Body of pancreas (tissue), 4 donors: ENCODE data around the gene SLC16A5. TPM values are rescaled to one million over a fixed set of nuclear protein-coding genes. Genes with fewer than 3 reads are reported as not detected.

Experiments used
- ATAC-seq: fragments of 150-250 bp; one replicate; pipeline ENCODE4 v1.9.1; 2016
- DNase-seq, 4 donors: peaks; one replicate each; pipeline ENCODE4 v3.0.0-alpha.2; 2019
- H3K27ac ChIP-seq, 4 donors: fragments of 200-600 bp; sonication (generic); 1 replicate in 3 of 4; 2 replicates in 1 of 4; pipeline versions ENCODE4 v1.5.1 to v1.6.1; 2016 to 2019; ENCODE audit warnings: mild to moderate bottlenecking in 1 of 4, mixed read lengths in 1 of 4, moderate library complexity in 1 of 4
- H3K27me3 ChIP-seq, 2 donors: fragments of 200-600 bp; sonication (generic); one replicate each; pipeline ENCODE4 v1.6.0; 2016; ENCODE audit warnings: mild to moderate bottlenecking in 1 of 2
- H3K36me3 ChIP-seq, 2 donors: fragments of 200-600 bp; sonication (generic); replicated peaks in 1 of 2; 2 replicates each; pipeline ENCODE4 v1.5.1; 2016; ENCODE audit warnings: low read depth in 2 of 2; ENCODE audit not compliant: insufficient read depth in 1 of 2
- H3K4me1 ChIP-seq: fragments of 200-600 bp; sonication (generic); one replicate; pipeline ENCODE4 v1.6.0; 2016
- H3K4me3 ChIP-seq, 2 donors: fragments of 200-600 bp; sonication (generic); 1 replicate in 1 of 2; 2 replicates in 1 of 2; pipeline ENCODE4 v1.5.1; 2016 to 2019
- H3K9me3 ChIP-seq, 3 donors: fragments of 200-600 bp; sonication (generic); 1 replicate in 2 of 3; 2 replicates in 1 of 3; pipeline ENCODE4 v1.5.1; 2016
- POLR2A ChIP-seq, 3 donors: fragments of 450-650 bp; IDR thresholded peaks; one replicate each; pipeline ENCODE4 v1.6.1; 2016; ENCODE audit warnings: antibody characterized with exemption in 3 of 3, mild to moderate bottlenecking in 2 of 3
- WGBS, 2 donors: methylation state at CpG; one replicate each; pipeline ENCODE4 v1.1.5; 2017; 5-methylcytosine and 5-hydroxymethylcytosine counted together
- intact Hi-C: fragments of 100-400 bp; cut with DNase I; formaldehyde crosslinking; loops from one replicate; pipeline ENCODE4 v1.15.1; 2023
- total RNA-seq, 2 donors: library from RNA; depleted of rRNA; stranded (reverse); fragments of >200 nt; gene quantifications; one replicate each; pipeline ENCODE4 v1.1.0, GENCODE V29; 2016
- TF ChIP-seq, protein P1 (sequence below), 7 experiments: fragments of 450-650 bp in 4 of 7; fragments of 200-600 bp in 3 of 7; sonication (generic) in 3 of 7; IDR thresholded peaks; one replicate each; pipeline ENCODE4 v1.5.1; 2016 to 2019; ENCODE audit warnings: antibody characterized with exemption in 7 of 7

The SLC16A5 gene
- total RNA-seq, 2 donors from 2014 or later: 2.1 to 14.8 TPM

DNA sequence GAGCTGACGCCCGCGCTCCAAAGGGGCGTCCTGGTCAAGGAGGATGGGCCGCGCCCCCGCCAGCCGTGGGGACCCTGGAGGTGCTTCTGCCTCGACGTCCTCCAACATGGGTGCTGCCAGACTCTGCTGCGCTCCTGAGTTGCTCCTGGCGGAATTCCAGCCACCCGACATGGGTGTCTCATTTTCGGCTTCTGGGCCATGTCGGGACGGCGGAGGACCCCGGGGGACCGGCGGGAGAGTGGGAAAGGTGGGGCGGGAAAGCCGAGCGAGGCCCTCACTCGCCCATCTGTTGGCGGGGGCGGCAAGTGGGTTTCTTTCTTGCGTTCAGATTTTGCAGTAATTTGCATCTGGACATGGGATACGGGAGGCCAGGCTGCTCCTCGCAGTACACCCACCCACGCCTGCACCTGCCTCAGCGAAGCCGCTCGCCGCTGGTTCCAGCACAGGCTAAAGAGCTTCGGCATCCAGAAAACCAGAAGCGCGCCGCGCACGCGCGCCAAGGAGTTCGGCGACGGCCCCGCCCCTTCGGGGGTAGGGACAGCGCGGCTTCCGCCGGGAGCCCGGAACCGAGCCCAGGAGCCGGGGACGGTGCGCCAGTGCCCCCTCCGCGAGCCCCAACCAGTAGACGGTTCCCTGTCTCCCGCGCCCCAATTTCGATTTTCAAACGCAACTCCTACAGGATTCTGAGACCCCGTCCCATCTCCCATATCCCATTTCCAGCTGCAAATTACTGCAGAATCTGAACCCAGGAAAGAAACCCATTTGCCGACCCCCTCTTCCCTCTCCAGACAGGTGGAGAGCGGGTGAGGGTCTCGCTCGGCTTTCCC is 21.9 kb downstream of the SLC16A5 start, which contains the start of gene ARMC7:
Gene ARMC7, plus strand, starts transcription at position 563 of the 827 bp plus-strand sequence. CDS start 320 bp downstream, outside the sequence.
- no peaks in the 10 kb centered on the region for H3K36me3 ChIP-seq
- H3K4me3 ChIP-seq: peak within 1 kb of the TSS; percentile 41 to 88
- TF ChIP-seq, protein P1, sequence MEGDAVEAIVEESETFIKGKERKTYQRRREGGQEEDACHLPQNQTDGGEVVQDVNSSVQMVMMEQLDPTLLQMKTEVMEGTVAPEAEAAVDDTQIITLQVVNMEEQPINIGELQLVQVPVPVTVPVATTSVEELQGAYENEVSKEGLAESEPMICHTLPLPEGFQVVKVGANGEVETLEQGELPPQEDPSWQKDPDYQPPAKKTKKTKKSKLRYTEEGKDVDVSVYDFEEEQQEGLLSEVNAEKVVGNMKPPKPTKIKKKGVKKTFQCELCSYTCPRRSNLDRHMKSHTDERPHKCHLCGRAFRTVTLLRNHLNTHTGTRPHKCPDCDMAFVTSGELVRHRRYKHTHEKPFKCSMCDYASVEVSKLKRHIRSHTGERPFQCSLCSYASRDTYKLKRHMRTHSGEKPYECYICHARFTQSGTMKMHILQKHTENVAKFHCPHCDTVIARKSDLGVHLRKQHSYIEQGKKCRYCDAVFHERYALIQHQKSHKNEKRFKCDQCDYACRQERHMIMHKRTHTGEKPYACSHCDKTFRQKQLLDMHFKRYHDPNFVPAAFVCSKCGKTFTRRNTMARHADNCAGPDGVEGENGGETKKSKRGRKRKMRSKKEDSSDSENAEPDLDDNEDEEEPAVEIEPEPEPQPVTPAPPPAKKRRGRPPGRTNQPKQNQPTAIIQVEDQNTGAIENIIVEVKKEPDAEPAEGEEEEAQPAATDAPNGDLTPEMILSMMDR (IDR thresholded peaks at IDR 0.05): no peak
- peak; percentile 47 to 80 (median 78) for TF ChIP-seq POLR2A (IDR thresholded peaks at IDR 0.05)
- ATAC-seq: peak; percentile 82
- H3K4me1 ChIP-seq: peaks cover 41% of the 10 kb centered on the region
- peak; percentile 92 to 93 (median 92) for DNase-seq
- H3K9me3 ChIP-seq: no peaks in the 10 kb centered on the region
- 0 to 1% methylated on average over 16 to 56 of the region's 68 CpGs for WGBS, 2 donors
- no peaks in the 10 kb centered on the region for H3K27me3 ChIP-seq
- intact Hi-C loops: loop anchor here (10.0 kb wide), 1 partner anchor 95 kb away; the partner anchor contains the start of gene NUP85
- peak within 1 kb of the TSS in 3 of 4 donors; percentile 63 to 66 (median 65) for H3K27ac ChIP-seq

DNA sequence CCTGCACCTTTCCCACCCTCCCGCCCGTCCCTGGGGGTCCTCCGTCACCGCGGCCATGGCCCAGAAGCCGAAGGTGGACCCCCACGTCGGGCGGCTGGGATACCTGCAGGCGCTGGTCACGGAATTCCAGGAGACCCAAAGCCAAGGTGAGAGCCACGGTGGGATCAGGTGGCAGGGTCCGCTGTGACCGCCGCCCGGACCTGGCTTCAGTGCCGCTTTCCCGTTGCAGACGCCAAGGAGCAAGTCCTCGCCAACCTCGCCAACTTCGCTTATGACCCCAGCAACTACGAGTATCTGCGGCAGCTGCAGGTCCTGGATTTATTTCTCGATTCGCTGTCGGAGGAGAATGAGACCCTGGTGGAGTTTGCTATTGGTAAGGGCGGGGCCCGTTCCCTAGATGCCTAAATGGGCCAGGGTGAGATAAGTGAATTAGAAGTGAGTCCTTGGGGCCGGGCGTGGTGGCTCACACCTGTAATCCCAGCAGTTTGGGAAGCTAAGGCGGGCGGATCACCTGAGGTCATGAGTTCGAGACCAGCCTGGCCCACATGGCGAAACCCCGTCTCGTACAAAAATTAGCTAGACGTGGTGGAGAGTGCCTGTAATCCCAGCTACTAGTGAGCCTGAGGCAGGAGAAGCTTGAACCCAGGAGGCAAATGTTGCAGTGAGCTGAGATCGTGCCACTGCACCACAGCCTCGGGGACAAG is 22.6 kb downstream of the SLC16A5 start:
- Histone ChIP-seq H3K36me3 (no peaks in the 10 kb centered on the region), H3K9me3 (no peaks in the 10 kb centered on the region), H3K4me3 (peak overlapping the region; percentile 41 to 88), H3K27me3 (no peaks in the 10 kb centered on the region), H3K4me1 (peaks cover 40% of the 10 kb centered on the region), H3K27ac (peak overlapping the region in 3 of 4 donors; percentile 63 to 66 (median 65))
- ATAC-seq (peak; percentile 4), DNase-seq (peak in 3 of 4 donors; percentile 33 to 50 (median 42))
- 13 to 20% methylated on average over 19 to 40 of the region's 40 CpGs for WGBS, 2 donors
- TF ChIP-seq, protein P1 (IDR thresholded peaks at IDR 0.05): no peak
- TF ChIP-seq POLR2A (IDR thresholded peaks at IDR 0.05): no peak
- intact Hi-C loops: loop anchor here (10.0 kb wide), 1 partner anchor 94 kb away; the partner anchor contains the start of gene NUP85

DNA sequence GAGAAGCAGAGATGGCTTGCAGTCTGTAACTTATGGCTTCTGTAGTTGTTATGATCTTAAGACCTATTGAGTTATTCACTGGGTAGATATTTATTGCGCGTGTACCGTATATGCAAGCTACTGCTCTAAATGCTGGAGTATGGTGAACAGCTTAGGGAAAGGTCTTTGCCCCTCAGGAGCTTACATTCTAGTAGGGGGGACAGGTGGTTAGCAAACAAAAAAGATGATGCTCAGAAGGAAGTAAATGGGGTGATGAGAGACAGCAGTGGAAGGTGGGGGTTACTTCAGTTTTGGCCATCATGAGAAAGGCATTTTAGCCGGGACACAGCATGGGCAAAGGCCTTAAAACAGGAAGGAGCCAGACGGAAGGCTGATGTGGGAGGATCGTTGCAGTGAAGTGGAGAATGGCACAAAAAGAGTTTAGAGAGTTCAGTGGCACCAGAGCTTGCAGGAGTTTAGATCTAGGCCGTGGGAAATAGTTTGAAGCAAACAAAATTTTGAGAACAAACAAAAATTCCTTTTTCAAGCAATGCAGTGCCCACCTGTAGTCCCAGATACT is 24.1 kb downstream of the SLC16A5 start:
- peaks cover 32% of the 10 kb centered on the region for H3K4me1 ChIP-seq
- H3K27ac ChIP-seq: no peak overlapping the region
- ATAC-seq (no peak), DNase-seq (no peak)
- H3K4me3 ChIP-seq: no peak overlapping the region
- no peaks in the 10 kb centered on the region for H3K9me3 ChIP-seq
- H3K27me3 ChIP-seq: no peaks in the 10 kb centered on the region
- H3K36me3 ChIP-seq: no peaks in the 10 kb centered on the region
- WGBS, 2 donors: 78 to 90% methylated on average over 7 of the region's 7 CpGs
- intact Hi-C loops: loop anchor here (10.0 kb wide), 1 partner anchor 93 kb away; the partner anchor contains the start of gene NUP85
- TF ChIP-seq, protein P1 (IDR thresholded peaks at IDR 0.05): no peak
- TF ChIP-seq POLR2A (IDR thresholded peaks at IDR 0.05): no peak

DNA sequence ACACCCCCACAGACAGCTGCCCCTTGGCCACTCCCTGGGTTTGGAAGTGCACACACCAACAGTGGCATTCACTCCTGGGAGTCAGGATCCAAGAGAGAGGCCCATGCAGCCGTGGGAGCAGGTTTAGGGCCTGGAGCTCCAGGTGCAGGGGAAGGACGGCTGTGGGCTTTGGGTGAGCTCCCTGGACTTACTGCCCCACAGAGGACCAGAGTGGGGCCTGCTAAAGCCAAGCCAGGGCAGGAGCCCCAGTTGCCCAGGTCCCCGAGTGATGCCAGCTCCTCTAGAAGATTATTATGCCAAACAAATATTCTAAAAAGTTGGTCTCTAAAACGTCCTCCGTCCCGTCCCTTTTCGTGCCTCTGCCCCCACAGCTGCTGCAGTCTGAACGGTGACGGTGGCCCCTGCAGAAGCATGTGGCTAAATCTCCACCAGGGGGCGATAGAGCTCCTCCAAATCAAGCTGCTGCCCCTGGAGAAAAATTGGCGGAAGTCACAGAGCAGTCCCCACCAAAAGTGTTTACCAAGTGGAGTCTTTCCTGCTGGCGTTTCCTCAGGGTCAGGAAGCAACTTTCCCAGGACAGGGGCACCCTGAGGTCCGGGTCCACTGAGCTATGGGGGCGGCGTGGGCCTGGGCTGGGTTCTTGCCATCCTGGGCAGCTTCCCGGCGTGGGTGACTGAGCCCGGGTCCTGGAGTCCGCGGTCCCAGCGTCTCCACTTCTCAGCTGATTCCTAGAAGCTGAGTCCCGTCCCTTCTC is 26.2 kb downstream of the SLC16A5 start:
- Histone ChIP-seq H3K4me3 (no peak overlapping the region), H3K36me3 (no peaks in the 10 kb centered on the region), H3K9me3 (no peaks in the 10 kb centered on the region), H3K27ac (peak overlapping the region; percentile 41 to 83 (median 68)), H3K4me1 (peaks cover 30% of the 10 kb centered on the region), H3K27me3 (no peaks in the 10 kb centered on the region)
- intact Hi-C loops: loop anchor here (10.0 kb wide), 1 partner anchor 91 kb away; the partner anchor contains the start of gene NUP85
- WGBS, 2 donors: 0 to 1% methylated on average over 12 to 20 of the region's 22 CpGs
- peak in 2 of 3 donors; percentile 8 to 39 for TF ChIP-seq POLR2A (IDR thresholded peaks at IDR 0.05)
- TF ChIP-seq, protein P1 (IDR thresholded peaks at IDR 0.05): peak; percentile 96 to 98 (median 97)
- ATAC-seq (peak; percentile 85), DNase-seq (peak; percentile 93 to 94 (median 94))
